ENCODE results near the gene CALN1. TPM values are rescaled to one million over a fixed set of nuclear protein-coding genes. Genes with fewer than 3 reads are reported as not detected.

Gene CALN1
- polyA plus RNA-seq, 1 donor from 2014 or later = 7.8 TPM

DNA sequence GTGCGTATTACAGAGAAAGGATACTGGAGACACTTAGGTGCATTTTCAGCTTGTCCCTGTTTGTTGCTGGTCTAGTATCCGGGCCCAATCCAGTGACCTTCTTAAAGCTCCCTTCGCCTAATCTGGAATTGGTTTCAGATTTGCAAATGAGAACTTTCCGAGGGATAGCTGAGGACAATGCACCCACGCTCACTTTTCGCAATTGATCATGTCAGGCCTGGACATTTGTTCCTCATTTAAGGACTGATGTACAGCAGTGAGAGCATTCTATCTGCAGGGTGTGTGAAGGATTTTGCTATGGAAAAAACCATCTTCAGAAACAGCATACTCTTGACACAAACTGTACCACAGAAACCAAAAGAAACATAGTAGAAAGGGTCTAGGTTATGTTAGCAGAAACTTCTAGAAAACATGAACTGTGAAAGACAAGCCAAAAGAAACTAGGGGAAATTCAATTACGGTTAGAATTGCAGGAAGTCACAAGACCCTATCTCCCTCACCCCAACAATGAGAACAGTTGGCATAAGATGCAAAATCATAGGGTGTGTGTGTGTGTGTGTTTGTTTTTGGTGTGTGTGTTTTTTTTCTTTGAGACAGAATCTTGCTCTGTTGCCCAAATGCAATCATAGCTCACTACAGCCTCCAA lies 331.1 kb downstream of the CALN1 start:
- Histone ChIP-seq H3K27ac (ENCODE audit: low read length) (no peak overlapping the region), H3F3A (ENCODE audit: insufficient read depth, low read length, poor library complexity, severe bottlenecking) (no peaks in the 10 kb centered on the region), H3K36me3 (ENCODE audit: insufficient read depth, low read length) (no peaks in the 10 kb centered on the region), H3K9ac (ENCODE audit: low read length) (no peak overlapping the region), H3K79me2 (replicated peaks; ENCODE audit: insufficient read depth, low read length) (no peaks in the 10 kb centered on the region), H3K4me2 (ENCODE audit: low read length) (no peak overlapping the region), H4K20me1 (ENCODE audit: insufficient read depth) (no peaks in the 10 kb centered on the region), H2AFZ (ENCODE audit: low read depth, low read length) (no peak overlapping the region), H3K9me2 (ENCODE audit: insufficient read depth, low read length) (no peaks in the 10 kb centered on the region), H3K27me3 (ENCODE audit: insufficient read depth, low read depth, low read length) (no peaks in the 10 kb centered on the region), H3K4me3 (ENCODE audit: low read length) (no peak overlapping the region), H3K9me3 (ENCODE audit: low read length) (no peaks in the 10 kb centered on the region)
- no peak for TF ChIP-seq MXI1 (conservative IDR thresholded peaks at IDR 0.05; ENCODE audit: poor library complexity, severe bottlenecking)
- TF ChIP-seq, protein P1, sequence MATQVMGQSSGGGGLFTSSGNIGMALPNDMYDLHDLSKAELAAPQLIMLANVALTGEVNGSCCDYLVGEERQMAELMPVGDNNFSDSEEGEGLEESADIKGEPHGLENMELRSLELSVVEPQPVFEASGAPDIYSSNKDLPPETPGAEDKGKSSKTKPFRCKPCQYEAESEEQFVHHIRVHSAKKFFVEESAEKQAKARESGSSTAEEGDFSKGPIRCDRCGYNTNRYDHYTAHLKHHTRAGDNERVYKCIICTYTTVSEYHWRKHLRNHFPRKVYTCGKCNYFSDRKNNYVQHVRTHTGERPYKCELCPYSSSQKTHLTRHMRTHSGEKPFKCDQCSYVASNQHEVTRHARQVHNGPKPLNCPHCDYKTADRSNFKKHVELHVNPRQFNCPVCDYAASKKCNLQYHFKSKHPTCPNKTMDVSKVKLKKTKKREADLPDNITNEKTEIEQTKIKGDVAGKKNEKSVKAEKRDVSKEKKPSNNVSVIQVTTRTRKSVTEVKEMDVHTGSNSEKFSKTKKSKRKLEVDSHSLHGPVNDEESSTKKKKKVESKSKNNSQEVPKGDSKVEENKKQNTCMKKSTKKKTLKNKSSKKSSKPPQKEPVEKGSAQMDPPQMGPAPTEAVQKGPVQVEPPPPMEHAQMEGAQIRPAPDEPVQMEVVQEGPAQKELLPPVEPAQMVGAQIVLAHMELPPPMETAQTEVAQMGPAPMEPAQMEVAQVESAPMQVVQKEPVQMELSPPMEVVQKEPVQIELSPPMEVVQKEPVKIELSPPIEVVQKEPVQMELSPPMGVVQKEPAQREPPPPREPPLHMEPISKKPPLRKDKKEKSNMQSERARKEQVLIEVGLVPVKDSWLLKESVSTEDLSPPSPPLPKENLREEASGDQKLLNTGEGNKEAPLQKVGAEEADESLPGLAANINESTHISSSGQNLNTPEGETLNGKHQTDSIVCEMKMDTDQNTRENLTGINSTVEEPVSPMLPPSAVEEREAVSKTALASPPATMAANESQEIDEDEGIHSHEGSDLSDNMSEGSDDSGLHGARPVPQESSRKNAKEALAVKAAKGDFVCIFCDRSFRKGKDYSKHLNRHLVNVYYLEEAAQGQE (IDR thresholded peaks at IDR 0.05; ENCODE audit: borderline replicate concordance) = no peak
- no peak for TF ChIP-seq EZH2 (IDR thresholded peaks at IDR 0.05; ENCODE audit: borderline replicate concordance, insufficient read depth, low read length, poor library complexity, severe bottlenecking)
- TF ChIP-seq TAF1 (IDR thresholded peaks at IDR 0.05; ENCODE audit: low read depth) = no peak
- TF ChIP-seq SMC3 (conservative IDR thresholded peaks at IDR 0.05; ENCODE audit: poor library complexity) = no peak
- TF ChIP-seq, protein P2, sequence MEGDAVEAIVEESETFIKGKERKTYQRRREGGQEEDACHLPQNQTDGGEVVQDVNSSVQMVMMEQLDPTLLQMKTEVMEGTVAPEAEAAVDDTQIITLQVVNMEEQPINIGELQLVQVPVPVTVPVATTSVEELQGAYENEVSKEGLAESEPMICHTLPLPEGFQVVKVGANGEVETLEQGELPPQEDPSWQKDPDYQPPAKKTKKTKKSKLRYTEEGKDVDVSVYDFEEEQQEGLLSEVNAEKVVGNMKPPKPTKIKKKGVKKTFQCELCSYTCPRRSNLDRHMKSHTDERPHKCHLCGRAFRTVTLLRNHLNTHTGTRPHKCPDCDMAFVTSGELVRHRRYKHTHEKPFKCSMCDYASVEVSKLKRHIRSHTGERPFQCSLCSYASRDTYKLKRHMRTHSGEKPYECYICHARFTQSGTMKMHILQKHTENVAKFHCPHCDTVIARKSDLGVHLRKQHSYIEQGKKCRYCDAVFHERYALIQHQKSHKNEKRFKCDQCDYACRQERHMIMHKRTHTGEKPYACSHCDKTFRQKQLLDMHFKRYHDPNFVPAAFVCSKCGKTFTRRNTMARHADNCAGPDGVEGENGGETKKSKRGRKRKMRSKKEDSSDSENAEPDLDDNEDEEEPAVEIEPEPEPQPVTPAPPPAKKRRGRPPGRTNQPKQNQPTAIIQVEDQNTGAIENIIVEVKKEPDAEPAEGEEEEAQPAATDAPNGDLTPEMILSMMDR (IDR thresholded peaks at IDR 0.05; ENCODE audit: poor library complexity, severe bottlenecking) = no peak
- TF ChIP-seq RAD21 (conservative IDR thresholded peaks at IDR 0.05) = no peak
- TF ChIP-seq EP300 (conservative IDR thresholded peaks at IDR 0.05; ENCODE audit: poor library complexity, severe bottlenecking) = no peak
- TF ChIP-seq POLR2AphosphoS5 (IDR thresholded peaks at IDR 0.05) = no peak

DNA sequence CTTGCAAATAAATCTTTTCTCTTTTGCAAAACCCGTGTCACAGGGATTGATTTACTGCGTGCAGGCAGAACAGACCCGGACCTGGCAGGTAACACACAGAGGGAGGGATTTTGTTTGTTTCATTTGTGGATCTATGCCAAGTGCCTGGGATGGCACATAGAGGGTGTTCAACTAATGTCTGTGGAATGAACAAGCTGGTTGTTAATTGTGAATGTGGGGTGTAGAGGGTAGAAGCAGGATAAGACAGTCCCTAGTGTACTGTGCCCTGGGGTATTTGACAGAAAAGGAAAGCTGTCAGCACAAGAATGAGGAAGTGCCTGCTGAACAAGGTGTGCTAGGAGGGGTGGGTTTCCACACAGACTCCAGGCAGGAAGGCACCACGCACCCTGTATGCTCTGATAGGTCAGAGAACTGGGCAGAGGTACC lies 331.8 kb downstream of the CALN1 start:
- Histone ChIP-seq H3K9me3 (ENCODE audit: low read length) (no peaks in the 10 kb centered on the region), H3K9me2 (ENCODE audit: insufficient read depth, low read length) (no peaks in the 10 kb centered on the region), H3K27ac (ENCODE audit: low read length) (no peak overlapping the region), H3K4me2 (ENCODE audit: low read length) (no peak overlapping the region), H3K27me3 (ENCODE audit: insufficient read depth, low read depth, low read length) (no peaks in the 10 kb centered on the region), H3K79me2 (replicated peaks; ENCODE audit: insufficient read depth, low read length) (no peaks in the 10 kb centered on the region), H4K20me1 (ENCODE audit: insufficient read depth) (no peaks in the 10 kb centered on the region), H3K4me3 (ENCODE audit: low read length) (no peak overlapping the region), H3K36me3 (ENCODE audit: insufficient read depth, low read length) (no peaks in the 10 kb centered on the region), H3F3A (ENCODE audit: insufficient read depth, low read length, poor library complexity, severe bottlenecking) (no peaks in the 10 kb centered on the region), H3K9ac (ENCODE audit: low read length) (no peak overlapping the region), H2AFZ (ENCODE audit: low read depth, low read length) (no peak overlapping the region)
- TF ChIP-seq MXI1 (conservative IDR thresholded peaks at IDR 0.05; ENCODE audit: poor library complexity, severe bottlenecking) (no peak), TAF1 (IDR thresholded peaks at IDR 0.05; ENCODE audit: low read depth) (no peak)

Data from neural cell (in vitro differentiated cells).